ENCODE results near the gene PRR5L. TPM values are rescaled to one million over a fixed set of nuclear protein-coding genes. Genes with fewer than 3 reads are reported as not detected.
A peak's percentile ranks its signal among the peaks of the same experiment; 100 is the strongest.

PRR5L gene
- total and polyA plus RNA-seq, 9 donors: 6.7 to 10.4 (median 7.1) TPM

- peak; percentile 45 for DNase-seq
- no peak overlapping the region for H3K4me3 ChIP-seq (ENCODE audit: low read length)
- peaks cover 22% of the 10 kb centered on the region for H3K36me3 ChIP-seq (ENCODE audit: control insufficient read depth, insufficient read depth, low read length)
- H3K27me3 ChIP-seq (ENCODE audit: control insufficient read depth, insufficient read depth, low read length): no peaks in the 10 kb centered on the region
- no peak overlapping the region for H3K27ac ChIP-seq (ENCODE audit: low read length)
- peaks cover 6% of the 10 kb centered on the region for H3K9me3 ChIP-seq (replicated peaks; ENCODE audit: control insufficient read depth, low read depth, low read length)
- peaks cover 24% of the 10 kb centered on the region for H3K4me1 ChIP-seq (ENCODE audit: control insufficient read depth, insufficient read depth, low read length)
- 35% methylated on average over 6 of the region's 13 CpGs for WGBS (ENCODE audit: insufficient coverage)
Measured at GRCh38 chr11:36278531-36279282, 17.4 kb upstream of the PRR5L start.

- peaks cover 12% of the 10 kb centered on the region for H3K4me1 ChIP-seq (ENCODE audit: control insufficient read depth, insufficient read depth, low read length)
- H3K27me3 ChIP-seq (ENCODE audit: control insufficient read depth, insufficient read depth, low read length): no peaks in the 10 kb centered on the region
- no peak overlapping the region for H3K4me3 ChIP-seq (ENCODE audit: low read length)
- H3K36me3 ChIP-seq (ENCODE audit: control insufficient read depth, insufficient read depth, low read length): peaks cover 13% of the 10 kb centered on the region
- H3K9me3 ChIP-seq (replicated peaks; ENCODE audit: control insufficient read depth, low read depth, low read length): peaks cover 6% of the 10 kb centered on the region
- peak overlapping the region; percentile 3 for H3K27ac ChIP-seq (ENCODE audit: low read length)
- WGBS (ENCODE audit: insufficient coverage): no CpG with 5 or more reads among the region's 1 CpG
- DNase-seq: peak; percentile 45
Measured at GRCh38 chr11:36280531-36280930, 15.6 kb upstream of the PRR5L start.

GRCh38 chr11:36281850-36282249 lies 14.2 kb upstream of the PRR5L start:
- Histone ChIP-seq H3K9me3 (replicated peaks; ENCODE audit: control insufficient read depth, low read depth, low read length) (peaks cover 6% of the 10 kb centered on the region), H3K27me3 (ENCODE audit: control insufficient read depth, insufficient read depth, low read length) (no peaks in the 10 kb centered on the region), H3K4me1 (ENCODE audit: control insufficient read depth, insufficient read depth, low read length) (peaks cover 12% of the 10 kb centered on the region), H3K4me3 (ENCODE audit: low read length) (no peak overlapping the region), H3K27ac (ENCODE audit: low read length) (no peak overlapping the region), H3K36me3 (ENCODE audit: control insufficient read depth, insufficient read depth, low read length) (peaks cover 5% of the 10 kb centered on the region)
- WGBS (ENCODE audit: insufficient coverage): no CpG with 5 or more reads among the region's 4 CpGs
- no peak for DNase-seq

- no CpG with 5 or more reads among the region's 1 CpG for WGBS (ENCODE audit: insufficient coverage)
- H3K36me3 ChIP-seq (ENCODE audit: control insufficient read depth, insufficient read depth, low read length): peaks cover 4% of the 10 kb centered on the region
- peaks cover 12% of the 10 kb centered on the region for H3K4me1 ChIP-seq (ENCODE audit: control insufficient read depth, insufficient read depth, low read length)
- no peaks in the 10 kb centered on the region for H3K27me3 ChIP-seq (ENCODE audit: control insufficient read depth, insufficient read depth, low read length)
- H3K4me3 ChIP-seq (ENCODE audit: low read length): no peak overlapping the region
- H3K27ac ChIP-seq (ENCODE audit: low read length): no peak overlapping the region
- H3K9me3 ChIP-seq (replicated peaks; ENCODE audit: control insufficient read depth, low read depth, low read length): peaks cover 6% of the 10 kb centered on the region
- no peak for DNase-seq
Measured at GRCh38 chr11:36282926-36283325, 13.2 kb upstream of the PRR5L start.

- 49% methylated on average over 22 of the region's 31 CpGs for WGBS (ENCODE audit: insufficient coverage)
- Histone ChIP-seq H3K9me3 (replicated peaks; ENCODE audit: control insufficient read depth, low read depth, low read length) (no peaks in the 10 kb centered on the region), H3K4me3 (ENCODE audit: low read length) (peak overlapping the region; percentile 79), H3K36me3 (ENCODE audit: control insufficient read depth, insufficient read depth, low read length) (no peaks in the 10 kb centered on the region), H3K4me1 (ENCODE audit: control insufficient read depth, insufficient read depth, low read length) (peaks cover 11% of the 10 kb centered on the region), H3K27me3 (ENCODE audit: control insufficient read depth, insufficient read depth, low read length) (no peaks in the 10 kb centered on the region), H3K27ac (ENCODE audit: low read length) (no peak overlapping the region)
- no peak for DNase-seq
Measured at GRCh38 chr11:36288442-36289225, 7.5 kb upstream of the PRR5L start.

GRCh38 chr11:36289226-36289852 lies 6.7 kb upstream of the PRR5L start, which contains the start of gene COMMD9:
COMMD9 (minus strand) TSS chr11:36289424; CDS start chr11:36289412, 12 bp downstream.
- H3K9me3 ChIP-seq (replicated peaks; ENCODE audit: control insufficient read depth, low read depth, low read length): no peaks in the 10 kb centered on the region
- no peaks in the 10 kb centered on the region for H3K27me3 ChIP-seq (ENCODE audit: control insufficient read depth, insufficient read depth, low read length)
- 1% methylated on average over 21 of the region's 31 CpGs for WGBS (ENCODE audit: insufficient coverage)
- no peaks in the 10 kb centered on the region for H3K36me3 ChIP-seq (ENCODE audit: control insufficient read depth, insufficient read depth, low read length)
- peaks cover 11% of the 10 kb centered on the region for H3K4me1 ChIP-seq (ENCODE audit: control insufficient read depth, insufficient read depth, low read length)
- H3K27ac ChIP-seq (ENCODE audit: low read length): no peak within 1 kb of the TSS
- DNase-seq: peak; percentile 97
- H3K4me3 ChIP-seq (ENCODE audit: low read length): peak within 1 kb of the TSS; percentile 79

GRCh38 chr11:36292311-36292722 lies 3.8 kb upstream of the PRR5L start:
- WGBS (ENCODE audit: insufficient coverage): 17% methylated on average over 3 of the region's 4 CpGs
- DNase-seq: no peak
- no peaks in the 10 kb centered on the region for H3K9me3 ChIP-seq (replicated peaks; ENCODE audit: control insufficient read depth, low read depth, low read length)
- no peak overlapping the region for H3K27ac ChIP-seq (ENCODE audit: low read length)
- no peak overlapping the region for H3K4me3 ChIP-seq (ENCODE audit: low read length)
- peaks cover 11% of the 10 kb centered on the region for H3K4me1 ChIP-seq (ENCODE audit: control insufficient read depth, insufficient read depth, low read length)
- H3K27me3 ChIP-seq (ENCODE audit: control insufficient read depth, insufficient read depth, low read length): no peaks in the 10 kb centered on the region
- no peaks in the 10 kb centered on the region for H3K36me3 ChIP-seq (ENCODE audit: control insufficient read depth, insufficient read depth, low read length)

- DNase-seq: no peak
- Histone ChIP-seq H3K27me3 (ENCODE audit: control insufficient read depth, insufficient read depth, low read length) (no peaks in the 10 kb centered on the region), H3K36me3 (ENCODE audit: control insufficient read depth, insufficient read depth, low read length) (no peaks in the 10 kb centered on the region), H3K9me3 (replicated peaks; ENCODE audit: control insufficient read depth, low read depth, low read length) (no peaks in the 10 kb centered on the region), H3K4me1 (ENCODE audit: control insufficient read depth, insufficient read depth, low read length) (peaks cover 19% of the 10 kb centered on the region), H3K4me3 (ENCODE audit: low read length) (no peak overlapping the region), H3K27ac (ENCODE audit: low read length) (no peak overlapping the region)
- 100% methylated on average over 1 of the region's 8 CpGs for WGBS (ENCODE audit: insufficient coverage)
Measured at GRCh38 chr11:36296884-36297543, 926 bp downstream of the PRR5L start.

GRCh38 chr11:36300650-36301049 lies 4.6 kb downstream of the PRR5L start:
- no peaks in the 10 kb centered on the region for H3K36me3 ChIP-seq (ENCODE audit: control insufficient read depth, insufficient read depth, low read length)
- WGBS (ENCODE audit: insufficient coverage): 0% methylated on average over 1 of the region's 3 CpGs
- no peaks in the 10 kb centered on the region for H3K9me3 ChIP-seq (replicated peaks; ENCODE audit: control insufficient read depth, low read depth, low read length)
- H3K4me3 ChIP-seq (ENCODE audit: low read length): no peak overlapping the region
- H3K4me1 ChIP-seq (ENCODE audit: control insufficient read depth, insufficient read depth, low read length): peaks cover 19% of the 10 kb centered on the region
- no peaks in the 10 kb centered on the region for H3K27me3 ChIP-seq (ENCODE audit: control insufficient read depth, insufficient read depth, low read length)
- peak overlapping the region; percentile 53 for H3K27ac ChIP-seq (ENCODE audit: low read length)
- DNase-seq: peak; percentile 89

All from muscle of leg (tissue), 11 donors.